Neutrophil (primary cell): Measurements from ENCODE around the gene CXXC4.

Source experiments
- H3K27ac ChIP-seq: fragments of 200-600 bp; sonication (generic); 2 replicates; pipeline ENCODE4 v1.5.1; 2016; ENCODE audit warnings: mild to moderate bottlenecking, moderate library complexity
- H3K27me3 ChIP-seq: fragments of 200-600 bp; sonication (generic); 2 replicates; pipeline ENCODE4 v1.6.0; 2016; ENCODE audit warnings: mild to moderate bottlenecking
- H3K36me3 ChIP-seq: fragments of 200-600 bp; sonication (generic); 2 replicates; pipeline ENCODE4 v1.5.1; 2017
- H3K4me1 ChIP-seq, 2 experiments: fragments of 200-600 bp in 1 of 2; sonication (generic) in 1 of 2; 1 replicate in 1 of 2; 2 replicates in 1 of 2; pipeline versions ENCODE4 v1.5.1 to v1.6.1; 2013 to 2016; ENCODE audit warnings: low read depth in 1 of 2, low read length in 1 of 2, mild to moderate bottlenecking in 1 of 2, moderate library complexity in 1 of 2; ENCODE audit not compliant: control insufficient read depth in 1 of 2, insufficient read depth in 1 of 2
- H3K4me3 ChIP-seq, 2 experiments: fragments of 200-600 bp in 1 of 2; sonication (generic) in 1 of 2; 1 replicate in 1 of 2; 2 replicates in 1 of 2; pipeline ENCODE4 v1.5.1; 2013 to 2016; ENCODE audit warnings: low read depth in 1 of 2, low read length in 1 of 2, mild to moderate bottlenecking in 1 of 2, moderate library complexity in 1 of 2
- H3K9me3 ChIP-seq: fragments of 200-600 bp; sonication (generic); 2 replicates; pipeline ENCODE4 v1.5.1; 2016
- CTCF ChIP-seq: fragments of 200-600 bp; sonication (generic); IDR thresholded peaks from 2 replicates; pipeline ENCODE4 v1.5.1; 2016; ENCODE audit warnings: antibody characterized with exemption

CXXC4 gene

GRCh38 chr4:104444685-104445084 lies 50.0 kb downstream of the CXXC4 start:
- no peaks in the 10 kb centered on the region for H3K9me3 ChIP-seq
- no peaks in the 10 kb centered on the region for H3K36me3 ChIP-seq
- no peaks in the 10 kb centered on the region for H3K4me1 ChIP-seq
- no peaks in the 10 kb centered on the region for H3K27me3 ChIP-seq
- H3K4me3 ChIP-seq = no peak overlapping the region
- H3K27ac ChIP-seq = no peak overlapping the region
- TF ChIP-seq CTCF = no peak

- Histone ChIP-seq H3K4me1 (no peaks in the 10 kb centered on the region), H3K36me3 (no peaks in the 10 kb centered on the region), H3K4me3 (no peak overlapping the region), H3K27ac (no peak overlapping the region), H3K9me3 (no peaks in the 10 kb centered on the region), H3K27me3 (no peaks in the 10 kb centered on the region)
- no peak for TF ChIP-seq CTCF
These were observed 58.2 kb downstream of the CXXC4 start for GRCh38 chr4:104436542-104436941.

- Histone ChIP-seq H3K36me3 (no peaks in the 10 kb centered on the region), H3K27ac (no peak overlapping the region), H3K9me3 (no peaks in the 10 kb centered on the region), H3K27me3 (no peaks in the 10 kb centered on the region), H3K4me3 (no peak overlapping the region), H3K4me1 (no peaks in the 10 kb centered on the region)
- no peak for TF ChIP-seq CTCF
These were observed 65.4 kb downstream of the CXXC4 start for GRCh38 chr4:104429150-104429741.

- Histone ChIP-seq H3K4me1 (no peaks in the 10 kb centered on the region), H3K9me3 (no peaks in the 10 kb centered on the region), H3K27me3 (no peaks in the 10 kb centered on the region), H3K4me3 (no peak overlapping the region), H3K36me3 (no peaks in the 10 kb centered on the region), H3K27ac (no peak overlapping the region)
- no peak for TF ChIP-seq CTCF
These were observed 68.7 kb downstream of the CXXC4 start for GRCh38 chr4:104425948-104426347.

- Histone ChIP-seq H3K4me1 (no peaks in the 10 kb centered on the region), H3K27me3 (no peaks in the 10 kb centered on the region), H3K36me3 (no peaks in the 10 kb centered on the region), H3K4me3 (no peak overlapping the region), H3K27ac (no peak overlapping the region), H3K9me3 (no peaks in the 10 kb centered on the region)
- no peak for TF ChIP-seq CTCF
These were observed 69.7 kb downstream of the CXXC4 start for GRCh38 chr4:104424989-104425388.
